Ovary (tissue), 9 donors: ENCODE data around the gene KLK1. TPM values are rescaled to one million over a fixed set of nuclear protein-coding genes. Genes with fewer than 3 reads are reported as not detected.

Experiments
- DNase-seq, 5 donors: peaks; one replicate each; pipeline ENCODE4 v3.0.0-alpha.2; 2019 to 2020
- H3K27ac ChIP-seq, 2 donors: fragments of 200-600 bp; one replicate each; pipeline versions ENCODE4 v1.5.1 to v1.8.0; 2019 to 2022
- H3K27me3 ChIP-seq: fragments of 200-600 bp; one replicate; pipeline ENCODE4 v1.8.0; 2022
- H3K36me3 ChIP-seq: fragments of 200-600 bp; sonication (generic); one replicate; pipeline ENCODE4 v1.5.1; 2019
- H3K4me1 ChIP-seq: one replicate; pipeline ENCODE4 v1.8.1; 2013; ENCODE audit warnings: mild to moderate bottlenecking, moderate library complexity; ENCODE audit not compliant: insufficient read depth
- H3K4me3 ChIP-seq: fragments of 200-600 bp; sonication (generic); one replicate; pipeline ENCODE4 v1.5.1; 2017
- H3K9me3 ChIP-seq, 2 donors: fragments of 200-600 bp in 1 of 2; sonication (generic) in 1 of 2; one replicate each; pipeline versions ENCODE4 v1.5.1 to v1.8.1; 2013 to 2019; ENCODE audit warnings: mild to moderate bottlenecking in 1 of 2, moderate library complexity in 1 of 2
- EP300 ChIP-seq: sonication (generic); formaldehyde crosslinking; IDR thresholded peaks from one replicate; pipeline ENCODE4 v1.6.1; 2017; ENCODE audit warnings: antibody characterized with exemption
- POLR2A ChIP-seq: fragments of 450-650 bp; IDR thresholded peaks from one replicate; pipeline ENCODE4 v1.6.1; 2017; ENCODE audit warnings: antibody characterized with exemption, mild to moderate bottlenecking, moderate library complexity
- WGBS, 3 donors: extraction: QIAGEN DNeasy Blood & Tissue Kit in 1 of 3; methylation state at CpG; one replicate each; pipeline versions ENCODE4 v1.1.5 to v1.1.7; 2013 to 2017; 5-methylcytosine and 5-hydroxymethylcytosine counted together
- intact Hi-C, 4 donors: fragments of 100-400 bp; cut with DNase I; formaldehyde crosslinking; loops; one replicate each; pipeline versions ENCODE4 v1.11.0 to v1.15.1; 2022 to 2023
- polyA plus RNA-seq, 2 donors: library from polyadenylated mRNA; stranded (reverse); fragments of 200-250 nt in 1 of 2; fragments of 350-450 nt in 1 of 2; fragmentation: Illumina TruSeq in 1 of 2; extraction: RNeasy Lipid Tissue Mini Kit (QIAGEN cat#74804) in 1 of 2; gene quantifications; one replicate each; pipeline ENCODE4 v1.2.3, GENCODE V29; 2013 to 2014
- total RNA-seq, 7 donors: library from RNA; depleted of rRNA in 2 of 7; stranded (reverse); fragments of >200 nt in 2 of 7; fragmentation: NEBNext Ultra II Directional in 3 of 7; extraction: Animal tissue kit (Norgen Biotek cat#: 25700) in 3 of 7; gene quantifications; one replicate each; pipeline versions ENCODE4 v1.1.0 to v1.2.4, GENCODE V29; 2016 to 2023
- TF ChIP-seq, protein P1 (sequence below), 3 donors: fragments of 450-650 bp in 2 of 3; fragments of 200-600 bp in 1 of 3; IDR thresholded peaks; one replicate each; pipeline versions ENCODE4 v1.5.1 to v1.8.0; 2016 to 2022; ENCODE audit warnings: antibody characterized with exemption in 3 of 3, mild to moderate bottlenecking in 1 of 3
- donor health status: DM: no; HTN: no; CAD: no; lungs with moderate emphysema.
- donor health status: DM: no; HTN: no; CAD: no.
- donor health status: Bipolar disorder and iron deficiency.
- donor health status: DM: yes; HTN: yes; CAD: no.
- donor health status: DM: no; HTN: no; CAD: no.
- donor health status: DM: yes; HTN: yes; CAD: no.

The KLK1 gene
- total and polyA plus RNA-seq, 9 donors, result 0.23 to 1.2 (median 0.57) TPM; not detected in 1

DNA sequence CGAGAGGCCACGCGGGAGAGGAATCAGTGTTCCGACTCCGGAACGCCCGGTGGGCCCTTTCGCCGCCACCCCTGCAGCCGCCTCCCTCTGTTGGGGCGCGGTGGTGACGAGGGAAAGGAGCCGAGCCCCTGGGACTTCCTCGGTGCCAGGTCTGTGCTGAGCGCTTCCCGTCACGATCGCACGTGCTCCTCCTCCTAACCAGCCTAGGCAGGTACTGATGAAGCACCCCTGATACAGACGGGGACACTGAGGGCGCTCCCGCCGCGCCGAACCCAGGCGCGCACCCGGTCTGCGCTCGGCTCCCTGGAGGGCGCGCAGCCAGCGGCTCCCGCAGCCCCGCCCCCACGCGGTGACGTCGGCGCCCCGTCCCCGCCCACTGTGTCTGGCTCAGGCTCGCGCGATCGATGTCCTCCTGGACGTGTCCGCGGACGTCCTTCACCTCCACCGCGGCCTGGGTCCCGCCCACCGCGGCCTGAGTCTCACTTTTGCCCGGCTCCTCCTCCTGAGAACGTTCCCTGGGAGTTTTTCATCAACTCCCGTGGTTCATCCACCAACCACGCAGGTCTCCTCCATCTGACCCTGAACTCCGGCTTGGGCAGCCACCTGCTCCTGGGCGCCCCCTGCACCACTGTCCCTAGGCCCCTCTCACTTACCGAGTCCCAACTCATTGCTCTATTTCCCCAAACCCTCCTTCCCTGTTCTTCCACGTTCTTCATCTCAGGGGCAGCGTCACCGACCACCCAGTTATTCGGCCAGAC lies 12.4 kb upstream of the KLK1 start:
- no peaks in the 10 kb centered on the region for H3K4me1 ChIP-seq
- no peaks in the 10 kb centered on the region for H3K36me3 ChIP-seq
- no peak for TF ChIP-seq EP300
- TF ChIP-seq, protein P1, sequence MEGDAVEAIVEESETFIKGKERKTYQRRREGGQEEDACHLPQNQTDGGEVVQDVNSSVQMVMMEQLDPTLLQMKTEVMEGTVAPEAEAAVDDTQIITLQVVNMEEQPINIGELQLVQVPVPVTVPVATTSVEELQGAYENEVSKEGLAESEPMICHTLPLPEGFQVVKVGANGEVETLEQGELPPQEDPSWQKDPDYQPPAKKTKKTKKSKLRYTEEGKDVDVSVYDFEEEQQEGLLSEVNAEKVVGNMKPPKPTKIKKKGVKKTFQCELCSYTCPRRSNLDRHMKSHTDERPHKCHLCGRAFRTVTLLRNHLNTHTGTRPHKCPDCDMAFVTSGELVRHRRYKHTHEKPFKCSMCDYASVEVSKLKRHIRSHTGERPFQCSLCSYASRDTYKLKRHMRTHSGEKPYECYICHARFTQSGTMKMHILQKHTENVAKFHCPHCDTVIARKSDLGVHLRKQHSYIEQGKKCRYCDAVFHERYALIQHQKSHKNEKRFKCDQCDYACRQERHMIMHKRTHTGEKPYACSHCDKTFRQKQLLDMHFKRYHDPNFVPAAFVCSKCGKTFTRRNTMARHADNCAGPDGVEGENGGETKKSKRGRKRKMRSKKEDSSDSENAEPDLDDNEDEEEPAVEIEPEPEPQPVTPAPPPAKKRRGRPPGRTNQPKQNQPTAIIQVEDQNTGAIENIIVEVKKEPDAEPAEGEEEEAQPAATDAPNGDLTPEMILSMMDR (IDR thresholded peaks at IDR 0.05), result no peak
- no peak for TF ChIP-seq POLR2A
- H3K9me3 ChIP-seq, result peaks cover 0 to 5% of the 10 kb centered on the region in 2 donors
- intact Hi-C loops, result no loop called here
- H3K4me3 ChIP-seq, result peak overlapping the region; percentile 36
- WGBS, 3 donors, result 2 to 3% (median 2%) methylated on average over 34 to 67 of the region's 67 CpGs
- DNase-seq, result peak; percentile 55 to 83 (median 70)
- no peak overlapping the region for H3K27ac ChIP-seq
- H3K27me3 ChIP-seq, result no peaks in the 10 kb centered on the region

DNA sequence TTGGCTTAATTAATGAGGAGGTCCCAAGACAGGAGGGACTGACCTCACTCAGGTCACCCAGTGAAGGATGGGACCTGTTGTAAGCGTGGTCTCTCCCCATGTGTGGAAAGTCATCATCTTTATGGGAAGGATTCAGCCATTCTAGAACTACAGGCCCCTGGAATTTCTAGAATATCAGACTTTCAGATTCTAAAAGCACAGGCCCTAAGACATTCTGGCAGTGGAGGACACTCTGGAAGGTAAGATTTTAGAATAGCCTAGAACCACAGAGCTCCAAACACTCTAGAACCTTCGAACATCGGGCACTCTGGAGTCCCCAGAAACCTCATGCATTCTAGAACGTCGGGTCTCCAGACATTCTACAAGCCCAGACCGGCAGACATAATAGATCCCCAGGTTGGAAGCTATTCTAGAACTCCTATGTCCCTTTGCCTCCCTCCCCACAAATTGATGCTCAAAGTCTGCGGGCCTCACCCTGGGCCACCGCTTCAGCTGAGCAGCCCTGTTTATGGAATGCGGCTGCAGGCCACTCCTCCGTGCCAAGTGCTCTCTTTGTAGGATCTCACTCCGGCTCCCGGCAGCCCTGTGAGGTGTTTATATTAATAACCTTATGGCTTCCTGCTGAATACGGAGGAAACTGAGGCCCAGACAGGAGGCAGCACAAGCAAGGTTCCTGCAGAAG lies 11.7 kb upstream of the KLK1 start:
- TF ChIP-seq, protein P1 (IDR thresholded peaks at IDR 0.05), result no peak
- TF ChIP-seq POLR2A (no peak), EP300 (no peak)
- 22 to 28% (median 25%) methylated on average over 13 of the region's 13 CpGs for WGBS, 3 donors
- H3K4me1 ChIP-seq, result no peaks in the 10 kb centered on the region
- H3K27ac ChIP-seq, result no peak overlapping the region
- intact Hi-C loops, result no loop called here
- DNase-seq, result no peak
- H3K27me3 ChIP-seq, result no peaks in the 10 kb centered on the region
- H3K9me3 ChIP-seq, result peaks cover 0 to 2% of the 10 kb centered on the region in 2 donors
- H3K36me3 ChIP-seq, result no peaks in the 10 kb centered on the region
- H3K4me3 ChIP-seq, result peak overlapping the region; percentile 36

DNA sequence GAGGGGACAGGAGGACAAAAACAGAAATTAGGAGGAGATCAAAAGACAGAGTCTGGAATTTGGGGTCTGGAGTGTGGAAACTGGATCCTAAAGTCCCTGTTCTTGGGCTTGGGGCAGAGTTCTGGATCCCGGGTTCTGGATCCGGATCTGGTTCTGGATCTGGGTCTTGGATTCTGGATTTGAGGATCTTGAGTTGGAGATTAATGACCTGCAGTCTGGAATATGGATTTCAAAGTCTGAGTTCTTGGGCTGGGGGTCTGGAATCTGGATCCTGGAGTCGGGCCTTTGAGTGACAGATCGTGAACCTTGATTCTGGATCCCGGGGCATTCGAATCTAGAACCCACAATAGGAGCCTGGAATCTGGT lies 10.2 kb upstream of the KLK1 start:
- Histone ChIP-seq H3K27ac (no peak overlapping the region), H3K4me1 (no peaks in the 10 kb centered on the region), H3K4me3 (no peak overlapping the region), H3K9me3 (no peaks in the 10 kb centered on the region), H3K36me3 (no peaks in the 10 kb centered on the region), H3K27me3 (no peaks in the 10 kb centered on the region)
- no peak for TF ChIP-seq POLR2A
- TF ChIP-seq EP300, result no peak
- 91 to 95% (median 93%) methylated on average over 6 of the region's 6 CpGs for WGBS, 3 donors
- intact Hi-C loops, result no loop called here
- DNase-seq, result no peak

DNA sequence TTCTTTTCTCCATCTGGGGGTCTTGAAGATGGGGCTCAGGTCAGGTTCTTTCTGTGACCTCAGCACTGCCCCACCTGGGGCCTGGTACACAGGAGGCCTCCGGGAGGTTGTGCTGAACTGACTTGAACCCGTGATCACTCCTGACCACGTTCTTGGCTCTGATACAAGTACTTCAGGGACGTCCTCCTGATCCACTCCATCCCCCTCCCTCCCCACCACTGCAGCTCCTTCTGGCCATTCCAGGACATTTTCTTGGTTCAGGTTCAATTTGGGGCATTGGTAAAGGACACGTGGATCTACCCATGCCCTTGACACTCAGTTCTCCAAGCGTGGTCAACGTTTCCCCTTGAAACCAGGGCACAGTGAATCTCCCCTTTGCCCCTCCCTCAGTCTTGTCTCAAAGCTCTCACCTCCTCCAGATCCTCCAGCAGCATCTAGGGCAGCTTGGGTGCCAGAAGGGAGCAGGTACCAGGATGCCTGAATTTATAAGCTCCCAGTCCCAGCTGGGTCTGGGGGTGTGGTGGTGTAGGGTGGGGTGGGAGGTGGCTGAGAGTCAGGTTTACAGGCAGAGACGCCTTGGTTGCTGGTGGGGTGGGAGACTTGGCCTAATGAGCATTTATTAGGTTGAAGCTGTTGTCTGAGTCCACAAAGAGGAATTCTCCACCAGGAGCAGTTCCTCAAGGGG lies 9.7 kb upstream of the KLK1 start, which contains the start of gene KLK15:
KLK15 (minus strand) TSS at position 458 of the 685 bp plus-strand sequence. CDS start 2,082 bp downstream, outside the sequence.
- Histone ChIP-seq H3K4me3 (no peak within 1 kb of the TSS), H3K9me3 (no peaks in the 10 kb centered on the region), H3K27me3 (no peaks in the 10 kb centered on the region), H3K27ac (no peak within 1 kb of the TSS), H3K36me3 (no peaks in the 10 kb centered on the region), H3K4me1 (no peaks in the 10 kb centered on the region)
- DNase-seq, result no peak
- TF ChIP-seq POLR2A (no peak), EP300 (no peak)
- TF ChIP-seq, protein P1 (IDR thresholded peaks at IDR 0.05), result no peak
- intact Hi-C loops, result no loop called here
- 42 to 59% (median 44%) methylated on average over 8 of the region's 8 CpGs for whole genome bisulfite sequencing, 3 donors
